Heart right ventricle (tissue), 16 donors: Measurements from ENCODE around the gene SCYGR8. TPM values are rescaled to one million over a fixed set of nuclear protein-coding genes. Genes with fewer than 3 reads are reported as not detected.

Experiments
- ATAC-seq, 8 donors: fragments of 200-7000 bp; cut with Tn5 transposase; one replicate each; pipeline ENCODE4 v1.9.1; 2020; ENCODE audit warnings: mild to moderate bottlenecking in 8 of 8, moderate library complexity in 8 of 8, moderate number of reproducible peaks in 1 of 8
- DNase-seq, 2 donors: peaks; one replicate each; pipeline ENCODE4 v3.0.0-alpha.2; 2020
- H3K27ac ChIP-seq, 10 donors: fragments of 200-600 bp; sonication (generic) in 2 of 10; one replicate each; pipeline versions ENCODE4 v1.5.0 to v1.8.0; 2020 to 2022; ENCODE audit warnings: mild to moderate bottlenecking in 3 of 10
- H3K27me3 ChIP-seq, 7 donors: fragments of 200-600 bp; one replicate each; pipeline ENCODE4 v1.8.0; 2021 to 2022; ENCODE audit warnings: mild to moderate bottlenecking in 2 of 7
- H3K36me3 ChIP-seq, 9 donors: fragments of 200-600 bp; sonication (generic) in 1 of 9; one replicate each; pipeline versions ENCODE4 v1.5.0 to v1.8.0; 2020 to 2022; ENCODE audit warnings: mild to moderate bottlenecking in 2 of 9
- H3K4me1 ChIP-seq, 9 donors: fragments of 200-600 bp; sonication (generic) in 1 of 9; one replicate each; pipeline versions ENCODE4 v1.5.0 to v1.8.0; 2020 to 2022; ENCODE audit warnings: mild to moderate bottlenecking in 4 of 9
- H3K4me3 ChIP-seq, 10 donors: fragments of 200-600 bp; sonication (generic) in 2 of 10; one replicate each; pipeline versions ENCODE4 v1.5.0 to v1.8.0; 2020 to 2022; ENCODE audit warnings: mild to moderate bottlenecking in 7 of 10, moderate library complexity in 2 of 10
- H3K9me3 ChIP-seq, 11 donors: fragments of 200-600 bp in 10 of 11; sonication (generic) in 2 of 11; one replicate each; pipeline versions ENCODE4 v1.5.0 to v1.8.0; 2013 to 2022; ENCODE audit warnings: mild to moderate bottlenecking in 2 of 11, control low read depth in 1 of 11, moderate library complexity in 1 of 11
- WGBS, 2 donors: extraction: QIAGEN DNeasy Blood & Tissue Kit; methylation state at CpG; one replicate each; pipeline ENCODE4 v1.1.7; 2013; ENCODE audit warnings: inconsistent platforms in 1 of 2; 5-methylcytosine and 5-hydroxymethylcytosine counted together
- intact Hi-C, 10 donors: fragments of 100-400 bp; cut with DNase I; formaldehyde crosslinking; loops; one replicate each; pipeline versions ENCODE4 v1.11.1 to v1.14.2; 2022
- polyA plus RNA-seq, 2 donors: library from polyadenylated mRNA; stranded (reverse); fragments of 200-250 nt; gene quantifications; one replicate each; pipeline ENCODE4 v1.2.3, GENCODE V29; 2013
- total RNA-seq, 10 donors: library from RNA; stranded (reverse); fragmentation: NEBNext Ultra II Directional in 3 of 10; extraction: Animal tissue kit (Norgen Biotek cat#: 25700) in 3 of 10; gene quantifications; one replicate each; pipeline versions ENCODE4 v1.2.1 to v1.2.4, GENCODE V29; 2021 to 2023
- TF ChIP-seq, protein P1 (sequence below), 9 donors: fragments of 200-600 bp; sonication (generic) in 2 of 9; IDR thresholded peaks; one replicate each; pipeline versions ENCODE4 v1.5.0 to v1.8.0; 2021 to 2022; ENCODE audit warnings: antibody characterized with exemption in 9 of 9, mild to moderate bottlenecking in 5 of 9, moderate library complexity in 1 of 9
- donor health status: Arrhythmogenic right ventricular cardiomyopathy.
- donor health status: ischemic (EF 13 %, LVEDD 7.1; RV severe dilation, severe dysfunction).
- donor health status: healthy with polysubstance abuse.
- donor health status: DM: no; HTN: yes; CAD: no.
- donor health status: DM: no; HTN: no; CAD: no.
- donor health status: ischemic (EF 25% LVEDD 6.9; RV normal size, moderate dysfunction).
- donor health status: ischemic (EF 25% LVEDD 5.7; RV mildly dilated, moderate dysfunction).
- donor health status: healthy.
- donor health status: DM: yes; HTN: yes; CAD: no.
- donor health status: Ischemic cardiomyopathy.
- donor health status: ischemic (EF 35%, LVEDD 5.7; RV mildly dilated, moderate dysfunction).
- donor health status: nonischemic (EF 11% LVEDD 7.7; RV severe dilation, severe dysfunction).
- donor health status: DM: yes; HTN: yes; CAD: no.
- donor health status: PGD.
- donor health status: ischemic (EF 29% LVEDD 5.4; RV normal size, mild dysfunction).
- donor health status: nonischemic (EF 23%, LVEDD 6.1; RV moderate dilation, normal function).

Gene SCYGR8
- total and polyA plus RNA-seq, 12 donors = not detected

DNA sequence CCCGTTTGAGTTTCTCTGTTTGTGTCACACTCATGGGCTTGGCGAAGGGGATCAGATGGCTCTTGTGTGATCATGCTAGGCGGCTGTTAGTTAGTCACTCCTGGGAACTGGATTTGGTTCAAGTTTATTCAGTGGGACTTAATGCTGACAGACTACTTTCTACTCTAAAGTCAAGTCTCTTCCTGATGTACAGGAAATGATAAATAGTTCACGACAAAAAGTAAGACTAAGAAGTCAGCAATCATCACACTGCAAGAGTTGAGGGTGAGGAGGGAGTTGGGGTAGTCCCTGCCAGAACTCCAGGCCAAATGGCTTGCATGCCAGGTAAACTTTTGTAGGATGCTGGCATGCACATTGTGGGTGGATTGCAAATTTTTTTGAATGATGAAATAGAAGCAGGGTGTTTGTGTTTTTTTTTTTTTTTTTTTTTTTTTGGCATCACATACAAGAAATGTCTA, 42.9 kb downstream of the SCYGR8 start:
- Histone ChIP-seq H3K4me1 (no peaks in the 10 kb centered on the region), H3K27ac (no peak overlapping the region), H3K27me3 (peaks cover 0 to 18% (median 0%) of the 10 kb centered on the region in 7 donors), H3K36me3 (no peaks in the 10 kb centered on the region), H3K9me3 (no peaks in the 10 kb centered on the region), H3K4me3 (no peak overlapping the region)
- intact Hi-C loops = no loop called here
- ATAC-seq (peak in 1 of 8 donors; percentile 29), DNase-seq (no peak)
- 56 to 67% methylated on average over 4 of the region's 4 CpGs for WGBS, 2 donors
- TF ChIP-seq, protein P1, sequence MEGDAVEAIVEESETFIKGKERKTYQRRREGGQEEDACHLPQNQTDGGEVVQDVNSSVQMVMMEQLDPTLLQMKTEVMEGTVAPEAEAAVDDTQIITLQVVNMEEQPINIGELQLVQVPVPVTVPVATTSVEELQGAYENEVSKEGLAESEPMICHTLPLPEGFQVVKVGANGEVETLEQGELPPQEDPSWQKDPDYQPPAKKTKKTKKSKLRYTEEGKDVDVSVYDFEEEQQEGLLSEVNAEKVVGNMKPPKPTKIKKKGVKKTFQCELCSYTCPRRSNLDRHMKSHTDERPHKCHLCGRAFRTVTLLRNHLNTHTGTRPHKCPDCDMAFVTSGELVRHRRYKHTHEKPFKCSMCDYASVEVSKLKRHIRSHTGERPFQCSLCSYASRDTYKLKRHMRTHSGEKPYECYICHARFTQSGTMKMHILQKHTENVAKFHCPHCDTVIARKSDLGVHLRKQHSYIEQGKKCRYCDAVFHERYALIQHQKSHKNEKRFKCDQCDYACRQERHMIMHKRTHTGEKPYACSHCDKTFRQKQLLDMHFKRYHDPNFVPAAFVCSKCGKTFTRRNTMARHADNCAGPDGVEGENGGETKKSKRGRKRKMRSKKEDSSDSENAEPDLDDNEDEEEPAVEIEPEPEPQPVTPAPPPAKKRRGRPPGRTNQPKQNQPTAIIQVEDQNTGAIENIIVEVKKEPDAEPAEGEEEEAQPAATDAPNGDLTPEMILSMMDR (IDR thresholded peaks at IDR 0.05) = no peak

DNA sequence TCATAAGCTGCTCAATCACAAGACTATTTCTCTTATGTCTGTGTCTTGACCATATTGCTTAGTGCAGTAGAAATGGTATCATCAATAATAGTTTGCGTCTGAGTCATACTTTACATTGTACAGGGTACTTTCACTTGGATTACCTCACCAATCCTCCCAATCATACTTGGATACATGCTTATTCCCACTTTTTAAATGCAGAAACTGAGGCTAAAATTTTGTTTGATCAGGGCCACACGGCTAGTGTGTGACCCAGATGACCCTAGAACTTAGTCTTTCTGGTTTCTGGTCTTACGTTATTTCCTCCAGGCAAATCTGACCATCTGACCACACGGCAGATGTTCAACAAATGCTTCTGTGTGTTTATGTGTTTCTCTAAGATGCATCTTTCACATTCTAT, 44.1 kb downstream of the SCYGR8 start:
- no peak for ATAC-seq
- 67 to 74% methylated on average over 4 of the region's 4 CpGs for WGBS, 2 donors
- intact Hi-C loops = no loop called here

DNA sequence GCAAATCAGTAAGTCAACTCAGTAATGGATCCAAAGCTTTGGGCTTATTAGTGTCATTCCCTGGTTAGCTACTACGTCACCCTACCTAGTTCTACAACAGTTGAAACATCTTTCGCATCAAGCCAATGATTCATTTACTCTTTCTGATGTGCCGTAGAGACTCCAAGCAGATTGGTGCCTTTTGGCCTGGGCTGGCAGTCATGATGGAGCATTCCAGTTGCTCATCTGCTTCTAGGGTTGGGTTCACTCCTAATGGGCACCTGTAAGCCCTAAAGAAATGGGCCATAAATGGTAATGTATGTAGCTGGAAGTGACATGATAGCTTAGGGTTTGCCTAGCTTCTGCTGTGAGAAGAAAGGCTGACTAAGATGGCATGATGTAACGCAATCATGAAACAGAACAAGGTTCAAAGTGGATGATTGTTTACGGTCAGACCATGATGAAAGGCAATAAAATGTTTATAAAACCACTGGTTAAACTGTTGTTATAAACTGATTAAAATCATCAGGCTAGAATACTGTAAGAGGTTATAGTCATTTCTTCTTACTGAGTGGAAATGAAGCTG, 47.5 kb downstream of the SCYGR8 start:
- Histone ChIP-seq H3K36me3 (no peaks in the 10 kb centered on the region), H3K4me3 (no peak overlapping the region), H3K4me1 (no peaks in the 10 kb centered on the region), H3K27me3 (peaks cover 0 to 5% (median 0%) of the 10 kb centered on the region in 7 donors), H3K9me3 (no peaks in the 10 kb centered on the region), H3K27ac (no peak overlapping the region)
- ATAC-seq = no peak
- TF ChIP-seq, protein P1 (IDR thresholded peaks at IDR 0.05) = no peak
- intact Hi-C loops = no loop called here
- no peak for DNase-seq
- WGBS, 2 donors = 91 to 92% methylated on average over 5 of the region's 5 CpGs

More for the DNA sequence above, 44.1 kb downstream of the SCYGR8 start:
- no peak overlapping the region for H3K4me3 ChIP-seq
- TF ChIP-seq, protein P1 (IDR thresholded peaks at IDR 0.05) = no peak
- no peaks in the 10 kb centered on the region for H3K36me3 ChIP-seq
- no peaks in the 10 kb centered on the region for H3K4me1 ChIP-seq
- no peak for DNase-seq
- no peak overlapping the region for H3K27ac ChIP-seq
- H3K9me3 ChIP-seq = no peaks in the 10 kb centered on the region
- H3K27me3 ChIP-seq = peaks cover 0 to 21% (median 0%) of the 10 kb centered on the region in 7 donors

Other genes with a start within 250 kb of the SCYGR8 start
- not detected for gene SCYGR2, start 147.0 kb upstream of the SCYGR8 start, total RNA-seq
- not detected for gene SCYGR2, start 147.0 kb upstream of the SCYGR8 start, polyA plus RNA-seq
- gene SCYGR3, start 131.1 kb upstream of the SCYGR8 start, total RNA-seq = not detected
- gene SCYGR3, start 131.1 kb upstream of the SCYGR8 start, polyA plus RNA-seq = not detected
- not detected for gene SCYGR4, start 128.4 kb upstream of the SCYGR8 start, total RNA-seq
- gene SCYGR4, start 128.4 kb upstream of the SCYGR8 start, polyA plus RNA-seq = not detected
- not detected for gene SCYGR5, start 79.1 kb upstream of the SCYGR8 start, total RNA-seq
- not detected for gene SCYGR5, start 79.1 kb upstream of the SCYGR8 start, polyA plus RNA-seq
- gene SLC19A3, start 27.9 kb upstream of the SCYGR8 start, total RNA-seq = 1 to 10 TPM in 4 of 10 donors, under 1 TPM in 6; 0.13 to 4.5 (median 0.74) TPM
- 1 to 10 TPM in 1 of 2 donors, under 1 TPM in 1; 0.81 to 2.3 TPM for gene SLC19A3, start 27.9 kb upstream of the SCYGR8 start, polyA plus RNA-seq
- gene SCYGR6, start 21.1 kb upstream of the SCYGR8 start, total RNA-seq = not detected
- not detected for gene SCYGR6, start 21.1 kb upstream of the SCYGR8 start, polyA plus RNA-seq
- not detected for gene SCYGR7, start 17.6 kb upstream of the SCYGR8 start, total RNA-seq
- gene SCYGR7, start 17.6 kb upstream of the SCYGR8 start, polyA plus RNA-seq = not detected
- gene CCL20, start 67.9 kb downstream of the SCYGR8 start, total RNA-seq = not detected
- under 1 TPM in 1 of 2 donors, not detected in 1; 0.20 TPM for gene CCL20, start 67.9 kb downstream of the SCYGR8 start, polyA plus RNA-seq
- under 1 TPM in 3 of 10 donors, not detected in 7; 0.14 to 0.50 (median 0.18) TPM for gene DAW1, start 125.7 kb downstream of the SCYGR8 start, total RNA-seq
- under 1 TPM; 0.22 to 0.43 TPM for gene DAW1, start 125.7 kb downstream of the SCYGR8 start, polyA plus RNA-seq